H1 (cell line): Measurements from ENCODE around the gene SCOC. TPM values are rescaled to one million over a fixed set of nuclear protein-coding genes. Genes with fewer than 3 reads are reported as not detected.
A peak's percentile ranks its signal among the peaks of the same experiment; 100 is the strongest.

Experiments
- CTCF ChIA-PET: fragments of 300-600 bp; sonication (Branson Sonifier 250); formaldehyde crosslinking; loops from one replicate; lab custom pipeline; 2021; ENCODE audit not compliant: partially characterized antibody; lab: Charles Lee
- POLR2A ChIA-PET: fragments of 300-600 bp; sonication (Branson Sonifier 250); formaldehyde crosslinking; loops from one replicate; lab custom pipeline; 2021; ENCODE audit warnings: inconsistent platforms; ENCODE audit not compliant: partially characterized antibody; lab: Charles Lee
- DNase-seq, 2 experiments: peaks; one replicate each; pipeline versions ENCODE4 v3.0.0 to v3.0.0-alpha.2; 2010 to 2022; ENCODE audit warnings: low spot score in 2 of 2, low read depth in 1 of 2, mixed read lengths in 1 of 2
- FAIRE-seq: peaks from 2 replicates; lab custom pipeline; 2011; peaks lifted over from hg19 to GRCh38; lab: Jason Lieb, UNC
- H2AFZ ChIP-seq: 2 replicates; pipeline ENCODE4 v1.8.1; 2012; ENCODE audit warnings: low read length, inconsistent platforms
- H2AK5ac ChIP-seq: 2 replicates; pipeline ENCODE4 v1.6.1; 2013; ENCODE audit warnings: low read depth, low read length
- H2BK120ac ChIP-seq: replicated peaks from 2 replicates; pipeline ENCODE3; 2013; ENCODE audit warnings: low read depth, low read length, inconsistent platforms
- H2BK12ac ChIP-seq: 2 replicates; pipeline ENCODE4 v1.6.1; 2013; ENCODE audit warnings: low read depth, low read length
- H2BK15ac ChIP-seq: 2 replicates; pipeline ENCODE4 v1.6.1; 2013; ENCODE audit warnings: low read length
- H2BK20ac ChIP-seq: 2 replicates; pipeline ENCODE4 v1.6.1; 2013; ENCODE audit warnings: low read length
- H2BK5ac ChIP-seq: 2 replicates; pipeline ENCODE4 v1.6.1; 2013; ENCODE audit warnings: low read depth, low read length
- H3K14ac ChIP-seq: 2 replicates; pipeline ENCODE4 v1.6.1; 2013; ENCODE audit warnings: inconsistent platforms; ENCODE audit not compliant: insufficient read length
- H3K18ac ChIP-seq: 2 replicates; pipeline ENCODE4 v1.6.1; 2013; ENCODE audit warnings: low read length; ENCODE audit errors: extremely low read depth
- H3K23ac ChIP-seq: 2 replicates; pipeline ENCODE4 v1.6.1; 2013; ENCODE audit warnings: inconsistent platforms; ENCODE audit not compliant: insufficient read length
- H3K23me2 ChIP-seq: 2 replicates; pipeline ENCODE4 v1.6.1; 2013; ENCODE audit warnings: low read depth, low read length
- H3K27ac ChIP-seq: 2 replicates; pipeline ENCODE4 v1.6.1; 2011; ENCODE audit warnings: low read depth, low read length, inconsistent platforms
- H3K27me3 ChIP-seq, 4 experiments: replicated peaks in 1 of 4; 1 replicate in 1 of 4; 2 replicates in 3 of 4; pipeline versions ENCODE4 v1.6.1 to v1.8.1; 2011 to 2013; ENCODE audit warnings: low read length in 3 of 4, mild to moderate bottlenecking in 3 of 4, inconsistent platforms in 2 of 4, mixed read lengths in 2 of 4, moderate library complexity in 1 of 4; ENCODE audit not compliant: control insufficient read depth in 3 of 4, insufficient read depth in 3 of 4; ENCODE audit errors: extremely low read depth in 1 of 4
- H3K36me3 ChIP-seq, 4 experiments: 2 replicates each; pipeline versions ENCODE4 v1.6.1 to v1.8.1; 2011 to 2013; ENCODE audit warnings: mild to moderate bottlenecking in 4 of 4, low read length in 3 of 4, moderate library complexity in 2 of 4, control low read depth in 1 of 4, inconsistent platforms in 1 of 4; ENCODE audit not compliant: insufficient read depth in 4 of 4, control insufficient read depth in 2 of 4
- H3K4ac ChIP-seq: replicated peaks from 2 replicates; pipeline ENCODE3; 2013; ENCODE audit warnings: low read length, low read depth, mixed read lengths, inconsistent platforms; ENCODE audit not compliant: insufficient read length
- H3K4me1 ChIP-seq, 4 experiments: replicated peaks in 1 of 4; 1 replicate in 1 of 4; 2 replicates in 3 of 4; pipeline versions ENCODE4 v1.6.1 to v1.8.1; 2011 to 2013; ENCODE audit warnings: low read length in 3 of 4, inconsistent platforms in 2 of 4, mixed read lengths in 1 of 4; ENCODE audit not compliant: insufficient read depth in 4 of 4, control insufficient read depth in 3 of 4
- H3K4me2 ChIP-seq, 2 experiments: 2 replicates each; pipeline versions ENCODE4 v1.6.1 to v1.8.1; 2011 to 2013; ENCODE audit warnings: low read depth in 2 of 2, low read length in 2 of 2, control low read depth in 1 of 2, inconsistent platforms in 1 of 2, mild to moderate bottlenecking in 1 of 2; ENCODE audit not compliant: insufficient read depth in 1 of 2
- H3K4me3 ChIP-seq, 4 experiments: fragments of 200-600, 300-600 bp in 1 of 4; sonication (generic), shearing (Covaris generic), sonication (Bioruptor Twin) in 1 of 4; 2 replicates each; pipeline versions ENCODE4 v1.5.1 to v1.8.1; 2011 to 2016; ENCODE audit warnings: low read length in 4 of 4, low read depth in 3 of 4, control low read depth in 2 of 4, inconsistent platforms in 2 of 4, mild to moderate bottlenecking in 2 of 4, mixed read lengths in 1 of 4, moderate library complexity in 1 of 4; ENCODE audit not compliant: insufficient read depth in 2 of 4; ENCODE audit errors: extremely low read depth in 1 of 4
- H3K56ac ChIP-seq: replicated peaks from 2 replicates; pipeline ENCODE3; 2013; ENCODE audit warnings: low read depth, mild to moderate bottlenecking, mixed read lengths, low read length, inconsistent platforms; ENCODE audit not compliant: insufficient read length
- H3K79me1 ChIP-seq: 2 replicates; pipeline ENCODE4 v1.6.1; 2013; ENCODE audit warnings: low read depth, low read length, control low read depth
- H3K79me2 ChIP-seq, 2 experiments: 2 replicates each; pipeline versions ENCODE4 v1.6.1 to v1.8.1; 2012 to 2013; ENCODE audit warnings: low read length in 2 of 2, mild to moderate bottlenecking in 2 of 2, inconsistent platforms in 1 of 2; ENCODE audit not compliant: insufficient read depth in 2 of 2, control insufficient read depth in 1 of 2
- H3K9ac ChIP-seq, 4 experiments: replicated peaks in 1 of 4; 1 replicate in 1 of 4; 2 replicates in 3 of 4; pipeline versions ENCODE4 v1.6.1 to v1.8.1; 2011 to 2013; ENCODE audit warnings: low read depth in 3 of 4, low read length in 3 of 4, control low read depth in 2 of 4, mild to moderate bottlenecking in 2 of 4, moderate library complexity in 2 of 4, inconsistent platforms in 1 of 4; ENCODE audit errors: extremely low read depth in 1 of 4
- H3K9me3 ChIP-seq, 2 experiments: 2 replicates each; pipeline versions ENCODE4 v1.6.1 to v1.8.1; 2012 to 2013; ENCODE audit warnings: mild to moderate bottlenecking in 2 of 2, moderate library complexity in 2 of 2, control low read depth in 1 of 2, inconsistent platforms in 1 of 2, low read depth in 1 of 2, low read length in 1 of 2, mixed read lengths in 1 of 2; ENCODE audit not compliant: insufficient read depth in 2 of 2
- H4K20me1 ChIP-seq, 2 experiments: replicated peaks in 1 of 2; 2 replicates each; pipeline versions ENCODE3 to v1.8.1; 2011 to 2013; ENCODE audit warnings: inconsistent platforms in 2 of 2, low read length in 2 of 2, mild to moderate bottlenecking in 1 of 2; ENCODE audit not compliant: insufficient read depth in 2 of 2, control insufficient read depth in 1 of 2
- H4K5ac ChIP-seq: 2 replicates; pipeline ENCODE4 v1.6.1; 2013; ENCODE audit warnings: low read length, low read depth, mixed read lengths, inconsistent platforms; ENCODE audit not compliant: insufficient read length
- H4K8ac ChIP-seq: 2 replicates; pipeline ENCODE4 v1.8.0; 2013; ENCODE audit warnings: mild to moderate bottlenecking, moderate library complexity, low read length, inconsistent platforms; ENCODE audit not compliant: insufficient read depth; ENCODE audit errors: extremely low read depth
- H4K91ac ChIP-seq: replicated peaks from 2 replicates; pipeline ENCODE3; 2013; ENCODE audit warnings: low read length, mixed read lengths, inconsistent platforms; ENCODE audit not compliant: insufficient read length
- BRCA1 ChIP-seq: IDR thresholded peaks from 2 replicates; pipeline ENCODE4 v1.6.1; 2012; ENCODE audit warnings: low read depth, low read length, improper control_type of control experiment
- CHD1 ChIP-seq: IDR thresholded peaks from 2 replicates; pipeline ENCODE4 v1.6.1; 2012; ENCODE audit warnings: low read depth, low read length, improper control_type of control experiment
- SP4 ChIP-seq: IDR thresholded peaks from 2 replicates; pipeline ENCODE4 v1.6.1; 2012; ENCODE audit warnings: low read length, inconsistent platforms
- YY1 ChIP-seq: IDR thresholded peaks from 2 replicates; pipeline ENCODE4 v1.6.1; 2011; ENCODE audit warnings: low read depth, mild to moderate bottlenecking, low read length
- WGBS, 2 experiments: shearing (Covaris generic) in 1 of 2; methylation state at CpG; one replicate each; pipeline versions ENCODE4 v1.1.6 to v1.1.7; 2013 to 2015; ENCODE audit warnings: low lambda C conversion rate in 2 of 2, mixed read lengths in 2 of 2, inconsistent platforms in 1 of 2, low coverage in 1 of 2, missing lambda C conversion rate in 1 of 2; ENCODE audit not compliant: insufficient replicate concordance in 2 of 2, insufficient coverage in 1 of 2, insufficient read length in 1 of 2; ENCODE audit errors: extremely low coverage in 1 of 2, missing lambda C conversion rate in 1 of 2; 5-methylcytosine and 5-hydroxymethylcytosine counted together
- polyA plus RNA-seq, 7 experiments: library from polyadenylated mRNA; depleted of rRNA in 3 of 7; stranded (reverse) in 5 of 7; unstranded in 2 of 7; fragments of >200 nt in 5 of 7; fragments of 200-250 nt in 2 of 7; gene quantifications; 1 replicate in 5 of 7; 2 replicates in 1 of 7; 4 replicates in 1 of 7; pipeline versions ENCODE4 v1.2.1 to v1.2.3, GENCODE V29; 2011 to 2013; ENCODE audit warnings: missing spikeins in 2 of 7, mixed read lengths in 2 of 7
- total RNA-seq: library from RNA; stranded (reverse); fragmentation: NEBNext Ultra II Directional; extraction: Animal tissue kit (Norgen Biotek cat#: 25700); gene quantifications from 2 replicates; pipeline ENCODE4 v1.2.1, GENCODE V29; 2021

Gene SCOC
- total and polyA plus RNA-seq, 2 of the 8 experiments (the other 6 are each of a cell fraction or from before 2014, with no cell fraction given): 12.1 to 33.4 TPM

DNA sequence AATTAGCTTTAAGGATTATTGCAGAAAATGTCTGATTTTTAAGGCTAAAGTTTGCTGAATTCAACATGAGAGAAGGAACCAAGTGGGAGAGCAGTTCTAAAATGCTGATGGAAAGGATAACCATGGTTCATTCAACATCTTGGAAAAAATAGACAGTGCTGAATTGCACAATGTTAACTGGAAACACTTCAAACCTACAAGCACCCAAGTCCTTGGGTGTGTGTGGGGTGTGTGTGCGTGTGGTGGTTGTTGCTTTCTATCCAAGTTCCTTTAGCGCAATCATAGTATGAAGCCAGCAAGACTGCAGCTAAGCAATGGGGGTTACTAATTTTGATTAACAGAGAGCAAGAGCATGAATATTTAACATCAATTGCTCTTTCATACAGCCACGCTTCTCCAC lies 29.3 kb upstream of the SCOC start:
- H3K79me2 ChIP-seq: no peaks in the 10 kb centered on the region
- H3K56ac ChIP-seq: no peak overlapping the region
- H2BK5ac ChIP-seq: no peak overlapping the region
- H3K79me1 ChIP-seq: no peaks in the 10 kb centered on the region
- no peak overlapping the region for H2BK12ac ChIP-seq
- peaks cover 0 to 1% (median 0%) of the 10 kb centered on the region in 4 experiments; a peak in 2 of 7 replicates for H3K27me3 ChIP-seq
- H2BK120ac ChIP-seq: no peak overlapping the region
- DNase-seq: no peak
- H3K9ac ChIP-seq: no peak overlapping the region
- no peak overlapping the region for H3K4me3 ChIP-seq
- H4K91ac ChIP-seq: no peak overlapping the region
- no peak overlapping the region for H3K23ac ChIP-seq
- FAIRE-seq: no peak
- peak overlapping the region; percentile 9 for H3K4ac ChIP-seq
- no peak overlapping the region for H3K27ac ChIP-seq
- H3K9me3 ChIP-seq: no peaks in the 10 kb centered on the region
- 84% methylated on average over 3 of the region's 3 CpGs; no CpG with 5 or more reads in 1 of the 2 experiments for whole genome bisulfite sequencing, 2 experiments
- H2AFZ ChIP-seq: peak overlapping the region; percentile 94; the same call in 1 of the 2 replicates
- no peak overlapping the region for H2AK5ac ChIP-seq
- ChIA-PET CTCF (interaction anchor here (0.6 to 4.4 kb wide), 7 partner anchors 14 to 601 kb away, joined by 3 to 24 read pairs (median 5); no protein-coding TSS in a partner anchor), POLR2A (no interaction called here)
- no peaks in the 10 kb centered on the region for H3K36me3 ChIP-seq
- no peak overlapping the region for H3K18ac ChIP-seq
- H2BK20ac ChIP-seq: no peak overlapping the region
- H4K8ac ChIP-seq: no peak overlapping the region
- H2BK15ac ChIP-seq: no peak overlapping the region
- H4K5ac ChIP-seq: no peak overlapping the region
- H3K23me2 ChIP-seq: no peaks in the 10 kb centered on the region
- peaks cover 0 to 14% (median 7%) of the 10 kb centered on the region in 4 experiments; a peak in 5 of 7 replicates for H3K4me1 ChIP-seq
- no peak overlapping the region for H3K4me2 ChIP-seq
- H4K20me1 ChIP-seq: no peaks in the 10 kb centered on the region
- H3K14ac ChIP-seq: no peak overlapping the region
- TF ChIP-seq SP4 (no peak), BRCA1 (no peak), YY1 (no peak), CHD1 (no peak)
